GM23338 (cell line): ENCODE data around the gene CANT1. TPM values are rescaled to one million over a fixed set of nuclear protein-coding genes. Genes with fewer than 3 reads are reported as not detected.

Experiments
- ATAC-seq: fragments of 200-7000 bp; cut with Tn5 transposase; 3 replicates; pipeline ENCODE4 v1.9.1; 2020
- DNase-seq: peaks from one replicate; pipeline ENCODE4 v3.0.0-alpha.2; 2015; ENCODE audit warnings: low spot score
- H2AFZ ChIP-seq: fragments of 200-600 bp; sonication (generic); 2 replicates; pipeline ENCODE4 v1.8.0; 2016; ENCODE audit warnings: antibody characterized with exemption, mild to moderate bottlenecking, moderate library complexity
- H3F3A ChIP-seq: fragments of 200-600 bp; sonication (generic); replicated peaks from 2 replicates; pipeline ENCODE4 v1.8.0; 2017; ENCODE audit warnings: antibody characterized with exemption, mixed run types, low read depth
- H3K27ac ChIP-seq: fragments of 200-600 bp; sonication (generic); 2 replicates; pipeline ENCODE4 v1.6.1; 2016; ENCODE audit warnings: low read depth
- H3K27me3 ChIP-seq: fragments of 200-600 bp; sonication (generic); 2 replicates; pipeline ENCODE4 v1.8.0; 2016; ENCODE audit warnings: mild to moderate bottlenecking, mixed run types, moderate library complexity; ENCODE audit not compliant: insufficient read depth
- H3K36me3 ChIP-seq: fragments of 200-600 bp; sonication (generic); 2 replicates; pipeline ENCODE4 v1.8.0; 2016; ENCODE audit warnings: mild to moderate bottlenecking; ENCODE audit not compliant: insufficient read depth
- H3K4me1 ChIP-seq: fragments of 200-600 bp; sonication (generic); 2 replicates; pipeline ENCODE4 v1.8.0; 2016; ENCODE audit warnings: mild to moderate bottlenecking, moderate library complexity; ENCODE audit not compliant: insufficient read depth
- H3K4me2 ChIP-seq: fragments of 200-600 bp; sonication (generic); 2 replicates; pipeline ENCODE4 v1.7.1; 2017; ENCODE audit warnings: mixed run types
- H3K4me3 ChIP-seq: fragments of 200-600 bp; sonication (generic); 2 replicates; pipeline ENCODE4 v1.6.1; 2016; ENCODE audit warnings: mixed run types
- H3K79me2 ChIP-seq: fragments of 200-600 bp; sonication (generic); replicated peaks from 2 replicates; pipeline ENCODE4 v1.8.0; 2017; ENCODE audit warnings: mild to moderate bottlenecking; ENCODE audit not compliant: insufficient read depth
- H3K9me2 ChIP-seq: fragments of 200-600 bp; sonication (generic); 2 replicates; pipeline ENCODE4 v1.8.0; 2017; ENCODE audit not compliant: insufficient read depth
- H4K20me1 ChIP-seq: fragments of 200-600 bp; sonication (generic); replicated peaks from 2 replicates; pipeline ENCODE4 v1.8.0; 2017; ENCODE audit warnings: mild to moderate bottlenecking; ENCODE audit not compliant: insufficient read depth
- H3K27ac Mint-ChIP-seq: 2 replicates; pipeline ENCODE4 v1.8.0; 2020; ENCODE audit warnings: inconsistent platforms, mild to moderate bottlenecking, moderate library complexity, mixed read lengths
- H3K27me3 Mint-ChIP-seq: 3 replicates; pipeline ENCODE4 v1.8.0; 2022; ENCODE audit warnings: low read depth, mild to moderate bottlenecking, moderate library complexity, mixed read lengths, inconsistent platforms; ENCODE audit not compliant: insufficient read depth, poor library complexity
- H3K36me3 Mint-ChIP-seq: 3 replicates; pipeline ENCODE4 v1.8.0; 2021; ENCODE audit warnings: low read depth, mild to moderate bottlenecking, inconsistent platforms, moderate library complexity, mixed read lengths
- H3K4me1 Mint-ChIP-seq: 3 replicates; pipeline ENCODE4 v1.8.0; 2020; ENCODE audit warnings: mild to moderate bottlenecking, inconsistent platforms, mixed read lengths
- H3K4me3 Mint-ChIP-seq: 3 replicates; pipeline ENCODE4 v1.8.0; 2021; ENCODE audit warnings: moderate library complexity, mild to moderate bottlenecking, inconsistent platforms, mixed read lengths
- H3K9me3 Mint-ChIP-seq: 3 replicates; pipeline ENCODE4 v1.8.0; 2020; ENCODE audit warnings: moderate library complexity, mild to moderate bottlenecking, inconsistent platforms, mixed read lengths
- CREB1 ChIP-seq: fragments of 250-450 bp; sonication (Bioruptor Pico); IDR thresholded peaks from 2 replicates; pipeline ENCODE4 v1.5.0; 2020; ENCODE audit warnings: low read depth, mild to moderate bottlenecking, moderate library complexity
- CTCF ChIP-seq, 2 experiments: fragments of 200-600 bp in 1 of 2; sonication (generic) in 1 of 2; conservative IDR thresholded peaks; 2 replicates each; pipeline versions ENCODE4 v1.5.1 to v1.6.1; 2016 to 2017; ENCODE audit warnings: antibody characterized with exemption in 2 of 2, low read depth in 2 of 2, mild to moderate bottlenecking in 2 of 2, moderate library complexity in 1 of 2
- ETS1 ChIP-seq: IDR thresholded peaks from 2 replicates; pipeline ENCODE4 v1.6.1; 2016; ENCODE audit warnings: antibody characterized with exemption
- EZH2 ChIP-seq: fragments of 200-600 bp; sonication (generic); IDR thresholded peaks from one replicate; pipeline ENCODE4 v1.8.0; 2017; ENCODE audit warnings: antibody characterized with exemption, mild to moderate bottlenecking, low read depth; ENCODE audit not compliant: unreplicated experiment
- EZH2phosphoT487 ChIP-seq: fragments of 200-600 bp; sonication (generic); IDR thresholded peaks from one replicate; pipeline ENCODE4 v1.8.1; 2018; ENCODE audit warnings: antibody characterized with exemption; ENCODE audit not compliant: unreplicated experiment
- JUNB ChIP-seq: IDR thresholded peaks from one replicate; pipeline ENCODE4 v1.6.1; 2016; ENCODE audit warnings: antibody characterized with exemption; ENCODE audit not compliant: unreplicated experiment
- NANOG ChIP-seq: IDR thresholded peaks from 2 replicates; pipeline ENCODE4 v1.6.1; 2016; ENCODE audit warnings: antibody characterized with exemption, borderline replicate concordance
- POLR2AphosphoS5 ChIP-seq: IDR thresholded peaks from 2 replicates; pipeline ENCODE4 v1.6.1; 2016; ENCODE audit warnings: antibody characterized with exemption, low read depth
- REST ChIP-seq: IDR thresholded peaks from one replicate; pipeline ENCODE4 v1.6.1; 2018; ENCODE audit warnings: antibody characterized with exemption; ENCODE audit not compliant: unreplicated experiment
- STAT1 ChIP-seq: IDR thresholded peaks from one replicate; pipeline ENCODE4 v1.6.1; 2016; ENCODE audit warnings: antibody characterized with exemption; ENCODE audit not compliant: unreplicated experiment
- ZNF114 ChIP-seq: fragments of 250-450 bp; sonication (Bioruptor Pico); IDR thresholded peaks from 2 replicates; pipeline ENCODE4 v1.5.0; 2020; ENCODE audit warnings: mild to moderate bottlenecking, moderate library complexity
- ZNF331 ChIP-seq: fragments of 250-450 bp; sonication (Bioruptor Pico); IDR thresholded peaks from 2 replicates; pipeline ENCODE4 v1.5.0; 2020; ENCODE audit warnings: low read depth, mild to moderate bottlenecking, moderate library complexity
- ZNF462 ChIP-seq: fragments of 250-450 bp; sonication (Bioruptor Pico); IDR thresholded peaks from 2 replicates; pipeline ENCODE4 v1.5.0; 2020; ENCODE audit warnings: mild to moderate bottlenecking, moderate library complexity
- polyA plus RNA-seq: library from polyadenylated mRNA; unstranded; fragments of >200 nt; fragmentation: Nextera tagmentation; extraction: Ambion mirVana; gene quantifications from 2 replicates; pipeline ENCODE4 v1.2.1, GENCODE V29; 2016
- total RNA-seq: library from RNA; depleted of rRNA; stranded (reverse); fragments of >200 nt; shearing (Covaris generic); gene quantifications from 2 replicates; pipeline ENCODE4 v1.2.3, GENCODE V29; 2014

Gene CANT1
- total and polyA plus RNA-seq, 2 experiments from 2014 or later: 5.9 to 38.8 TPM

- Histone ChIP-seq H3K27ac (no peak overlapping the region), H3K79me2 (peaks cover 16% of the 10 kb centered on the region), H3F3A (peaks cover 4% of the 10 kb centered on the region; the same call in 1 of the 2 replicates), H3K36me3 (no peaks in the 10 kb centered on the region), H3K9me2 (no peaks in the 10 kb centered on the region; the same call in 1 of the 2 replicates), H2AFZ (no peak overlapping the region), H3K27me3 (peaks cover 56% of the 10 kb centered on the region), H4K20me1 (peaks cover 39% of the 10 kb centered on the region), H3K4me3 (no peak overlapping the region), H3K4me2 (no peak overlapping the region), H3K4me1 (peaks cover 5% of the 10 kb centered on the region; the same call in 1 of the 2 replicates)
- Mint-ChIP-seq H3K9me3 (peaks cover 17% of the 10 kb centered on the region), H3K4me3 (peak overlapping the region; percentile 91; the same call in 2 of the 3 replicates), H3K27ac (no peak overlapping the region), H3K36me3 (peaks cover 14% of the 10 kb centered on the region; the same call in 2 of the 3 replicates), H3K27me3 (peaks cover 59% of the 10 kb centered on the region), H3K4me1 (peaks cover 19% of the 10 kb centered on the region)
- DNase-seq (no peak), ATAC-seq (no peak)
- TF ChIP-seq EZH2 (no peak), ZNF331 (CRISPR knock-in tag) (no peak), CREB1 (no peak), REST (no peak), EZH2phosphoT487 (no peak), POLR2AphosphoS5 (no peak), ZNF462 (CRISPR knock-in tag) (no peak), JUNB (no peak), ZNF114 (CRISPR knock-in tag) (no peak), NANOG (no peak), ETS1 (no peak), CTCF (conservative IDR thresholded peaks at IDR 0.05; ENCODE audit: low read depth in 2 of 2) (no peak), STAT1 (no peak)
Measured at GRCh38 chr17:79007504-79008381, 1.8 kb downstream of the CANT1 start.
